Gastrocnemius medialis (tissue), 4 donors: Measurements from ENCODE around the gene AXL. TPM values are rescaled to one million over a fixed set of nuclear protein-coding genes. Genes with fewer than 3 reads are reported as not detected.

ENCODE experiments used
- ATAC-seq, 2 donors: fragments of 150-250 bp; one replicate each; pipeline ENCODE4 v1.9.1; 2016
- DNase-seq, 2 donors: peaks; one replicate each; pipeline ENCODE4 v3.0.0-alpha.2; 2019
- H3K27ac ChIP-seq, 4 donors: fragments of 200-600 bp; sonication (generic); 1 replicate in 1 of 4; 2 replicates in 3 of 4; pipeline ENCODE4 v1.5.1; 2016 to 2018; ENCODE audit warnings: mild to moderate bottlenecking in 2 of 4, moderate library complexity in 1 of 4
- H3K27me3 ChIP-seq, 3 donors: fragments of 200-600 bp; sonication (generic) in 2 of 3; 1 replicate in 1 of 3; 2 replicates in 2 of 3; pipeline versions ENCODE4 v1.5.1 to v1.6.0; 2016 to 2019; ENCODE audit warnings: mild to moderate bottlenecking in 1 of 3, moderate library complexity in 1 of 3
- H3K36me3 ChIP-seq, 2 donors: fragments of 200-600 bp; sonication (generic) in 1 of 2; one replicate each; pipeline ENCODE4 v1.5.1; 2017 to 2018
- H3K4me1 ChIP-seq, 2 donors: fragments of 200-600 bp; sonication (generic) in 1 of 2; one replicate each; pipeline ENCODE4 v1.5.1; 2016 to 2017; ENCODE audit warnings: mild to moderate bottlenecking in 2 of 2
- H3K4me3 ChIP-seq, 4 donors: fragments of 200-600 bp; sonication (generic) in 3 of 4; 1 replicate in 1 of 4; 2 replicates in 3 of 4; pipeline ENCODE4 v1.5.1; 2016 to 2019; ENCODE audit warnings: mild to moderate bottlenecking in 2 of 4
- H3K9me3 ChIP-seq, 3 donors: fragments of 200-600 bp; sonication (generic) in 2 of 3; 1 replicate in 1 of 3; 2 replicates in 2 of 3; pipeline ENCODE4 v1.5.1; 2016 to 2019
- POLR2A ChIP-seq, 2 donors: fragments of 450-650 bp; IDR thresholded peaks; one replicate each; pipeline ENCODE4 v1.6.1; 2017; ENCODE audit warnings: antibody characterized with exemption in 2 of 2, mild to moderate bottlenecking in 2 of 2, moderate library complexity in 2 of 2
- in situ Hi-C, 4 donors: fragments of 200-750 bp; cut with MboI; loops; one replicate each; pipeline versions ENCODE4 v1.15.0 to v1.8.0; 2017; ENCODE audit warnings: low sequenced_read_pairs in 4 of 4
- intact Hi-C: fragments of 100-400 bp; cut with DNase I; formaldehyde crosslinking; loops from one replicate; pipeline ENCODE4 v1.15.1; 2023; ENCODE audit warnings: low total_unique reads
- total RNA-seq, 4 donors: library from RNA; depleted of rRNA; stranded (reverse); fragments of >200 nt; gene quantifications; one replicate each; pipeline versions ENCODE4 v1.1.0 to v1.2.3, GENCODE V29; 2016
- TF ChIP-seq, protein P1 (sequence below), 5 experiments: fragments of 450-650 bp in 3 of 5; fragments of 200-600 bp in 2 of 5; sonication (generic) in 2 of 5; IDR thresholded peaks in 4 of 5; conservative IDR thresholded peaks in 1 of 5; 1 replicate in 4 of 5; 2 replicates in 1 of 5; pipeline ENCODE4 v1.5.1; 2016 to 2019; ENCODE audit warnings: antibody characterized with exemption in 5 of 5, mild to moderate bottlenecking in 3 of 5, moderate library complexity in 3 of 5

AXL gene
- total RNA-seq, 4 donors from 2014 or later: 17.4 to 49.2 (median 37.4) TPM

DNA sequence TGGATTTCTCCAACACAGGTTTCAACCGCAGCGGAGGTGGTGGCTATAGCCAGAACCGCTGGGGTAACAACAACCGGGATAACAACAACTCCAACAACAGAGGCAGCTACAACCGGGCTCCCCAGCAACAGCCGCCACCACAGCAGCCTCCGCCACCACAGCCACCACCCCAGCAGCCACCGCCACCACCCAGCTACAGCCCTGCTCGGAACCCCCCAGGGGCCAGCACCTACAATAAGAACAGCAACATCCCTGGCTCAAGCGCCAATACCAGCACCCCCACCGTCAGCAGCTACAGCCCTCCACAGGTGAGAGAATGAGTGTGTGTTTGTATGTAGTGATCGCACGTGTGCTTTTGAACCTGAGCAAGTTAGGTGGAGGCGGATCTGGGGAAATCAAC is 84.9 kb downstream of the AXL start:
- TF ChIP-seq POLR2A (IDR thresholded peaks at IDR 0.05): no peak
- TF ChIP-seq, protein P1, sequence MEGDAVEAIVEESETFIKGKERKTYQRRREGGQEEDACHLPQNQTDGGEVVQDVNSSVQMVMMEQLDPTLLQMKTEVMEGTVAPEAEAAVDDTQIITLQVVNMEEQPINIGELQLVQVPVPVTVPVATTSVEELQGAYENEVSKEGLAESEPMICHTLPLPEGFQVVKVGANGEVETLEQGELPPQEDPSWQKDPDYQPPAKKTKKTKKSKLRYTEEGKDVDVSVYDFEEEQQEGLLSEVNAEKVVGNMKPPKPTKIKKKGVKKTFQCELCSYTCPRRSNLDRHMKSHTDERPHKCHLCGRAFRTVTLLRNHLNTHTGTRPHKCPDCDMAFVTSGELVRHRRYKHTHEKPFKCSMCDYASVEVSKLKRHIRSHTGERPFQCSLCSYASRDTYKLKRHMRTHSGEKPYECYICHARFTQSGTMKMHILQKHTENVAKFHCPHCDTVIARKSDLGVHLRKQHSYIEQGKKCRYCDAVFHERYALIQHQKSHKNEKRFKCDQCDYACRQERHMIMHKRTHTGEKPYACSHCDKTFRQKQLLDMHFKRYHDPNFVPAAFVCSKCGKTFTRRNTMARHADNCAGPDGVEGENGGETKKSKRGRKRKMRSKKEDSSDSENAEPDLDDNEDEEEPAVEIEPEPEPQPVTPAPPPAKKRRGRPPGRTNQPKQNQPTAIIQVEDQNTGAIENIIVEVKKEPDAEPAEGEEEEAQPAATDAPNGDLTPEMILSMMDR (IDR thresholded peaks at IDR 0.05 in 4 of 5, conservative IDR thresholded peaks at IDR 0.05 in 1 of 5): no peak
- in situ Hi-C loops: no loop called here
- DNase-seq: no peak
- H3K4me1 ChIP-seq: peaks cover 30 to 43% of the 10 kb centered on the region in 2 donors
- intact Hi-C loops: no loop called here
- no peak overlapping the region for H3K4me3 ChIP-seq
- peaks cover 0 to 60% of the 10 kb centered on the region in 2 donors for H3K36me3 ChIP-seq
- H3K27ac ChIP-seq: peak overlapping the region in 2 of 4 donors; percentile 4 to 26
- no peaks in the 10 kb centered on the region for H3K9me3 ChIP-seq
- no peak for ATAC-seq
- H3K27me3 ChIP-seq: no peaks in the 10 kb centered on the region

DNA sequence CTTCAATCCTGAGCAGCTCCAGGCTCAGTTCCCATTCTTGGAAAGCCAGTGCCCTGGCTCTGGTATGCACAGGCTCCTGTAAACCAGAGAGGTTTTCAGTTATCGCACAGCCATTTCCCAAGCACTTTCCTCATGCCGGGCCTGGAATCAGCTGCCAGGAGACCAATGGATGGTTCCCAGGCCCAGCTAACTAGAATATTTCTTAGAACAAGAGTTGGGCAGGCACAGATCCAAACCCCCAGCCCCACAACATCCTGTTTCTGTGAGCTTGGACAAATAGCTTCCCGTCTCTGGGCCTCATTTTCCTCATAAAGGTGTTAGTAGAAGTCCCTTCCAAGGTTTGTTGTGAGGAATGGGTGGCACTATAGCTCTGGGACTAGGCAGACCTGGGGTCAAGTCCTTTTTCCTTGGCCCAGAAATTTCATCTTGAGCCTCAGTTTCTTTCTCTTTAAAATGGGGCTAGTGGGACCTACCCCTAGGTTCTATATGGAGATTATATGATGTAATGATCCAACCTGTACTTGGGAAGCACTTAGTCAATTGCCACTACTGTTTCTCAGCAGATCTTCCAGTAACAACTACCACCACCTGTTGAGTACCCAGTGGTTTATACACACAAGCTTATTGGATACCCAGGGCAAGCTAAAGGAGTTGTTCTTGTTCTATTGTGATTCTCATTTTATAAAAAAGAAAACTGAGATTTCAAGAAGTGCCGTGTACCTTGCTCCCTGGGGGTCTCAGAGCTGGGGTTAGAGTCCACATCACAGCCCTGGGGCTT is 85.9 kb downstream of the AXL start:
- Histone ChIP-seq H3K27ac (peak overlapping the region in 2 of 4 donors; percentile 18 to 26), H3K4me3 (no peak overlapping the region), H3K4me1 (peaks cover 26 to 39% of the 10 kb centered on the region in 2 donors), H3K9me3 (no peaks in the 10 kb centered on the region), H3K27me3 (no peaks in the 10 kb centered on the region), H3K36me3 (peaks cover 0 to 60% of the 10 kb centered on the region in 2 donors)
- TF ChIP-seq, protein P1 (IDR thresholded peaks at IDR 0.05 in 4 of 5, conservative IDR thresholded peaks at IDR 0.05 in 1 of 5): no peak
- TF ChIP-seq POLR2A (IDR thresholded peaks at IDR 0.05): no peak
- in situ Hi-C loops: no loop called here
- intact Hi-C loops: no loop called here
- DNase-seq: no peak
- ATAC-seq: no peak

DNA sequence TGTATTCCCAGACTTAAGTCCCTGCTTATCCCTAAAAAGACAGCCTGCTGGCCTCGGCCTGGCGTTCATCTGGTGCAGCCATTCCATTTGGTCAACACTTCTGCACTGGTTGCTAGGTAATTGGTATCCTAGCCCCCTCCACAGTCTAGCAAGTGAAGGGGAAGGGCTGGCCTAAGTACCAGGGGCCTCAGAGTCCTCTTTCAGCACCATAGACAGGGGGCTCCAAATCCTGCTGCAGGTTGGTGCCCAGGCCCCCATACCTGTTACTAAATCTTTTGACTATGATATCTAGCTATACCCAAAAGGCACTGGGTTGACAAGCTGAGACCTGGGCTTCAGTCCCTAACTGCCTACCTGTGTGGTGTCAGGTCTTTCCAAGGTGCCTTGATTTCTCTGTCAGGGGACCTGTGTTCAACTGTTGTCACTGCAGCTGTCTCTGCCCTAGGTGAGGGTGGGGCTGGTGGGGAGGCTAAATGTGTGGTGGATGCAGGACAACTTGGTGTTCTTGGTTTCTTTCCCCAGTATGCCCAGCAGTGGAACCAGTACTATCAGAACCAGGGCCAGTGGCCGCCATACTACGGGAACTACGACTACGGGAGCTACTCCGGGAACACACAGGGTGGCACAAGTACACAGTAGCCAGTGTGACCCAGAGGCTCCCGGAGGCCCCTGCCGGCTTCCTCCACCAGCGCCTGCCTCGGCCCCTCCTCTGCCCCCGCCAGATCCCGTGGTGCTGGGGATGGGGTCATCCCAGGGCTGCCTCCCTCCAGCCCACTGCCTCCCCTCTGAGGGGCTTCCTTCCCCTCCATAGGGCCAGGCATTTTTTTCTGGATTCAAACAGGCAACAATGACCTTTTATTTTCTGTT is 87.1 kb downstream of the AXL start:
- DNase-seq: no peak
- Histone ChIP-seq H3K27ac (peak overlapping the region in 3 of 4 donors; percentile 5 to 93 (median 88)), H3K9me3 (no peaks in the 10 kb centered on the region), H3K36me3 (peaks cover 0 to 54% of the 10 kb centered on the region in 2 donors), H3K4me1 (peaks cover 23 to 32% of the 10 kb centered on the region in 2 donors), H3K27me3 (no peaks in the 10 kb centered on the region), H3K4me3 (no peak overlapping the region)
- in situ Hi-C loops: no loop called here
- ATAC-seq: no peak
- intact Hi-C loops: no loop called here
- TF ChIP-seq, protein P1 (IDR thresholded peaks at IDR 0.05 in 4 of 5, conservative IDR thresholded peaks at IDR 0.05 in 1 of 5): no peak
- TF ChIP-seq POLR2A (IDR thresholded peaks at IDR 0.05): no peak

DNA sequence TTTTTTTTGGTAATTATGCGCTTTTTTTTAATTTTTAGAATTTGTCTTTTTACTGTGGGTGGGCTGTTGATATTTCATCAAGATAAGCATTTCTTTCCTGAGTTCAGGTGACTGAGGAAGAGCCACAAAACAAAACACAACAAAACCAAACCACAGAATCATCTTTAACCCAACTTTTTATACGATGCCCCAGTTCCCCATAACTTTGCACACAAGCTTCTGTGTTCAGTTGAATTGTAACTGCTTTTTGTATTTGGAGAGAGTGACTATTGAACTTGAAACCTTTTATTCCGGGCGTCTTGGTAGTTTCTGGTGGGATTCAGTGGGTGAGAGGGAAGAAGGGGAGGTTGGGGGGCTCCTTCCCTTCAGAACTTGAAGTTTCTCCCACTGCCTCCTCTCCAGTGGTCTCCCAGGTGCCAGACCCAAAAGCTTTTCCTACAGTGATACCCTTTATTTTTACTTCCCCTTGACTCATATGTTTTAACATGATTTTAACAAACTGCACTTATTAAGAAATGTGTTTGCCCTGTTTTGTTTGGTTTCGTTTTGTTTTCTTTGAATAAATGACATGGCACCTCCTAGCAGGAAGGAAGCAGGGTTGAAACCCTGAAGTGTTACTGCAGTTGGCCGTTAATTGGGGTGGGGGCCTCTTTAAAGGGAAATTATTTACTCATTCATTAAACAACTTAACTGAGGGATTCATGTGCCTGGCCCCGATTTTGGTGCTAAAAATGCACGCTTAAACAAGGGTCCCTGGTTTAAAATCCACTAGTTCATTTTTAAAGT is 88.3 kb downstream of the AXL start:
- Histone ChIP-seq H3K27ac (peak overlapping the region; percentile 88 to 95 (median 93)), H3K27me3 (no peaks in the 10 kb centered on the region), H3K4me3 (no peak overlapping the region), H3K9me3 (no peaks in the 10 kb centered on the region), H3K4me1 (peaks cover 33 to 40% of the 10 kb centered on the region in 2 donors), H3K36me3 (peaks cover 0 to 48% of the 10 kb centered on the region in 2 donors)
- intact Hi-C loops (no loop called here), in situ Hi-C loops (no loop called here)
- DNase-seq (no peak), ATAC-seq (no peak)
- no peak for TF ChIP-seq POLR2A (IDR thresholded peaks at IDR 0.05)
- TF ChIP-seq, protein P1 (IDR thresholded peaks at IDR 0.05 in 4 of 5, conservative IDR thresholded peaks at IDR 0.05 in 1 of 5): no peak
